Fibroblast of lung (primary cell): ENCODE results near the gene CRYBB1.

Experiments
- CTCF ChIP-seq, 2 donors: IDR thresholded peaks in 1 of 2; conservative IDR thresholded peaks in 1 of 2; 1 replicate in 1 of 2; 2 replicates in 1 of 2; pipeline ENCODE4 v1.5.1; 2011 to 2012; ENCODE audit warnings: low read length in 2 of 2, control low read depth in 1 of 2, inconsistent platforms in 1 of 2, low read depth in 1 of 2, mild to moderate bottlenecking in 1 of 2
- EZH2 ChIP-seq: IDR thresholded peaks from 2 replicates; pipeline ENCODE4 v1.5.1; 2012; ENCODE audit warnings: low read length, control low read depth, mild to moderate bottlenecking; ENCODE audit errors: missing control alignments

GRCh38 chr22:26646158-26646557 is 28.3 kb upstream of the CRYBB1 start:
- TF ChIP-seq CTCF (conservative IDR thresholded peaks at IDR 0.05 in 1 of 2, IDR thresholded peaks at IDR 0.05 in 1 of 2; ENCODE audit: low read depth in 1 of 2, low read length in 2 of 2) (no peak), EZH2 (no peak)
